GM18951 (cell line): Measurements from ENCODE around the gene AATK.

ENCODE experiments used
- POLR2A ChIP-seq: IDR thresholded peaks from 4 replicates; pipeline ENCODE4 v1.6.1; 2011; ENCODE audit warnings: mild to moderate bottlenecking; ENCODE audit not compliant: insufficient read length, insufficient read depth; ENCODE audit errors: extremely low read depth
- in situ Hi-C: fragments of 300-500 bp; cut with MboI; formaldehyde crosslinking; loops from one replicate; pipeline ENCODE4 v1.12.0; 2022; ENCODE audit warnings: low sequenced_read_pairs, mixed read lengths, inconsistent platforms; ENCODE audit not compliant: unreplicated experiment

AATK gene

GRCh38 chr17:81167194-81167524 is 1.1 kb upstream of the AATK start:
- in situ Hi-C loops = no loop called here

GRCh38 chr17:81165246-81166032 is 582 bp downstream of the AATK start, which contains the start of gene PVALEF:
PVALEF (plus strand) TSS chr17:81165507; CDS start chr17:81181227, 15,720 bp downstream.
- in situ Hi-C loops = no loop called here
- TF ChIP-seq POLR2A = no peak

More at GRCh38 chr17:81167194-81167524, 1.1 kb upstream of the AATK start:
- TF ChIP-seq POLR2A = no peak

- in situ Hi-C loops = no loop called here
- no peak for TF ChIP-seq POLR2A
These were observed 1.4 kb downstream of the AATK start for GRCh38 chr17:81164371-81165245.

- TF ChIP-seq POLR2A = no peak
- in situ Hi-C loops = no loop called here
These were observed 2.2 kb downstream of the AATK start for GRCh38 chr17:81163703-81164370.

- TF ChIP-seq POLR2A = no peak
- in situ Hi-C loops = no loop called here
These were observed 2.8 kb downstream of the AATK start for GRCh38 chr17:81163051-81163695.

GRCh38 chr17:81162491-81162890 is 3.5 kb downstream of the AATK start:
- TF ChIP-seq POLR2A = no peak
- in situ Hi-C loops = no loop called here

GRCh38 chr17:81161972-81162371 is 4.0 kb downstream of the AATK start:
- TF ChIP-seq POLR2A = no peak
- in situ Hi-C loops = no loop called here

- TF ChIP-seq POLR2A = no peak
- in situ Hi-C loops = no loop called here
These were observed 4.5 kb downstream of the AATK start for GRCh38 chr17:81161536-81161935.

- TF ChIP-seq POLR2A = no peak
- in situ Hi-C loops = no loop called here
These were observed 5.1 kb downstream of the AATK start for GRCh38 chr17:81160747-81161453.

GRCh38 chr17:81160306-81160705 is 5.7 kb downstream of the AATK start:
- TF ChIP-seq POLR2A = no peak
- in situ Hi-C loops = no loop called here

- in situ Hi-C loops = no loop called here
- no peak for TF ChIP-seq POLR2A
These were observed 6.3 kb downstream of the AATK start for GRCh38 chr17:81159611-81160265.

GRCh38 chr17:81158688-81159590 is 7.1 kb downstream of the AATK start:
- TF ChIP-seq POLR2A = no peak
- in situ Hi-C loops = no loop called here
